ENCODE measurements around the gene ZGPAT. TPM values are rescaled to one million over a fixed set of nuclear protein-coding genes. Genes with fewer than 3 reads are reported as not detected.

Gene ZGPAT
- total and polyA plus RNA-seq, 2 of the 8 experiments (the other 6 are each of a cell fraction or from before 2014, with no cell fraction given) = 14.5 to 21.4 TPM

DNA sequence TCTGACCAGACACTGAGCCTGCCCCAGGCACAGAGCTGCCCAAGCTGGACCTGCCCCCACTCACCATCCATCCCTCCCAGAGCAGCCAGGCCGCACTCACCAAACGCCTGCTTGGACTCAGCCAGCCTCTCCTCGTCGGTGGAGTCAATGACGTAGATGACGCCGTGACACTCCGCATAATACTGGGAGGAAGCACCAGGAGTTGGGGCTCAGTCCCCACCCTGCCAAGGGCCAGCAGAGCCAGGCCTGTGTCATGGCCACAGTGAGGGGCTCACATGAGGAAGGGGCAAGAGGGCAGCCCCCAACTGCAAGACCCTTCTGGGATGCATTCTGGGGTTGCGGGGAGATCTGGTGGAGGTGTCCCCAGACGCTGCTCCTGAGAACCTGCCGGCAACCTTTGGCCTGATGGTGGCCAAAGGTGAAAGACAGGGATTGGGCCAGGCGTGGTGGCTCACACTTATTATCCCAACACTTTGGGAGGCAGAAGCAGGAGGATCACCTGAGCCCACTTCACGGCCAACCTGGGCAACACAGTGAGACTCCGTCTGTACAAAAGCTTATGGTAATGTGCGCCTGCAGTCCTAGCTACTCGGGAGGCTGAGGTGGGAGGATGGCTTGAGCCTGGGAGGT lies 5.7 kb upstream of the ZGPAT start:
- peaks cover 0 to 12% of the 10 kb centered on the region in 2 experiments; a peak in 2 of 4 replicates for H3K79me2 ChIP-seq (ENCODE audit: control insufficient read depth in 1 of 2, insufficient read depth in 2 of 2, low read length in 2 of 2)
- H3K14ac ChIP-seq (ENCODE audit: insufficient read length) = no peak overlapping the region
- ChIA-PET POLR2A (ENCODE audit: partially characterized antibody) (interaction anchor here (0.6 to 4.1 kb wide), 12 partner anchors 10 to 283 kb away, joined by 3 to 18 read pairs (median 4); partner anchors contain the start of genes RTEL1 and SLC2A4RG), CTCF (ENCODE audit: partially characterized antibody) (interaction anchor here (1.4 kb wide), 2 partner anchors 84 to 279 kb away, joined by 3 to 4 read pairs; partner anchors contain the start of gene PRPF6)
- WGBS, 2 experiments (ENCODE audit: extremely low coverage in 1 of 2, insufficient coverage in 1 of 2, insufficient read length in 1 of 2, insufficient replicate concordance in 2 of 2, low coverage in 1 of 2, low lambda C conversion rate in 2 of 2, missing lambda C conversion rate in 1 of 2) = 91% methylated on average over 16 of the region's 16 CpGs; no CpG with 5 or more reads in 1 of the 2 experiments
- H3K4me3 ChIP-seq (ENCODE audit: extremely low read depth in 1 of 4, insufficient read depth in 2 of 4, low read depth in 3 of 4, low read length in 4 of 4) = no peak overlapping the region
- H4K8ac ChIP-seq (ENCODE audit: extremely low read depth, insufficient read depth, low read length) = no peak overlapping the region
- H2AK5ac ChIP-seq (ENCODE audit: low read depth, low read length) = no peak overlapping the region
- H4K20me1 ChIP-seq (replicated peaks in 1 of 2; ENCODE audit: control insufficient read depth in 1 of 2, insufficient read depth in 2 of 2, low read length in 2 of 2) = peaks cover 8 to 14% of the 10 kb centered on the region in 2 experiments
- no peak overlapping the region for H2BK20ac ChIP-seq (ENCODE audit: low read length)
- DNase-seq (ENCODE audit: low read depth in 1 of 2, low spot score in 2 of 2) = no peak
- peaks cover 0 to 11% (median 2%) of the 10 kb centered on the region in 4 experiments; a peak in 4 of 7 replicates for H3K4me1 ChIP-seq (replicated peaks in 1 of 4; ENCODE audit: control insufficient read depth in 3 of 4, insufficient read depth in 4 of 4, low read length in 3 of 4)
- peaks cover 3 to 18% (median 8%) of the 10 kb centered on the region in 4 experiments; a peak in 5 of 8 replicates for H3K36me3 ChIP-seq (ENCODE audit: control insufficient read depth in 2 of 4, insufficient read depth in 4 of 4, low read length in 3 of 4)
- H3K4me2 ChIP-seq (ENCODE audit: insufficient read depth in 1 of 2, low read depth in 2 of 2, low read length in 2 of 2) = no peak overlapping the region
- H4K5ac ChIP-seq (ENCODE audit: insufficient read length, low read depth, low read length) = no peak overlapping the region
- no peaks in the 10 kb centered on the region for H3K27me3 ChIP-seq (replicated peaks in 1 of 4; ENCODE audit: control insufficient read depth in 3 of 4, extremely low read depth in 1 of 4, insufficient read depth in 3 of 4, low read length in 3 of 4)
- no peaks in the 10 kb centered on the region for H3K9me3 ChIP-seq (ENCODE audit: insufficient read depth in 2 of 2, low read depth in 1 of 2, low read length in 1 of 2)
- no peak overlapping the region for H2AFZ ChIP-seq (ENCODE audit: low read length)
- no peak overlapping the region for H2BK5ac ChIP-seq (ENCODE audit: low read depth, low read length)
- no peak overlapping the region for H2BK12ac ChIP-seq (ENCODE audit: low read depth, low read length)
- no peak overlapping the region for H4K91ac ChIP-seq (replicated peaks; ENCODE audit: insufficient read length, low read length)
- no peak overlapping the region for H3K23ac ChIP-seq (ENCODE audit: insufficient read length)
- H3K18ac ChIP-seq (ENCODE audit: extremely low read depth, low read length) = no peak overlapping the region
- peaks cover 6% of the 10 kb centered on the region; the same call in 1 of the 2 replicates for H3K79me1 ChIP-seq (ENCODE audit: low read depth, low read length)
- no peak for FAIRE-seq
- no peak overlapping the region for H2BK15ac ChIP-seq (ENCODE audit: low read length)
- H3K27ac ChIP-seq (ENCODE audit: low read depth, low read length) = no peak overlapping the region
- no peak overlapping the region for H3K56ac ChIP-seq (replicated peaks; ENCODE audit: insufficient read length, low read depth, low read length)
- H3K4ac ChIP-seq (replicated peaks; ENCODE audit: insufficient read length, low read depth, low read length) = no peak overlapping the region
- TF ChIP-seq, protein P1, sequence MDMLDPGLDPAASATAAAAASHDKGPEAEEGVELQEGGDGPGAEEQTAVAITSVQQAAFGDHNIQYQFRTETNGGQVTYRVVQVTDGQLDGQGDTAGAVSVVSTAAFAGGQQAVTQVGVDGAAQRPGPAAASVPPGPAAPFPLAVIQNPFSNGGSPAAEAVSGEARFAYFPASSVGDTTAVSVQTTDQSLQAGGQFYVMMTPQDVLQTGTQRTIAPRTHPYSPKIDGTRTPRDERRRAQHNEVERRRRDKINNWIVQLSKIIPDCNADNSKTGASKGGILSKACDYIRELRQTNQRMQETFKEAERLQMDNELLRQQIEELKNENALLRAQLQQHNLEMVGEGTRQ (IDR thresholded peaks at IDR 0.05; ENCODE audit: low read length) = no peak
- no peak for TF ChIP-seq TCF12 (IDR thresholded peaks at IDR 0.05; ENCODE audit: low read depth, low read length)
- TF ChIP-seq POLR2AphosphoS5 (IDR thresholded peaks at IDR 0.05; ENCODE audit: low read depth, low read length) = peak; percentile 2; the same call in 1 of the 2 replicates
- no peak for TF ChIP-seq SUZ12 (IDR thresholded peaks at IDR 0.05; ENCODE audit: low read length)
- H3K23me2 ChIP-seq (ENCODE audit: low read depth, low read length) = no peaks in the 10 kb centered on the region; the same call in 1 of the 2 replicates
- no peak overlapping the region for H2BK120ac ChIP-seq (replicated peaks; ENCODE audit: low read depth, low read length)
- H3K9ac ChIP-seq (replicated peaks in 1 of 4; ENCODE audit: extremely low read depth in 1 of 4, low read depth in 3 of 4, low read length in 3 of 4) = no peak overlapping the region

Data from H1 (cell line).